ENCODE data around the gene OLAH.

DNA sequence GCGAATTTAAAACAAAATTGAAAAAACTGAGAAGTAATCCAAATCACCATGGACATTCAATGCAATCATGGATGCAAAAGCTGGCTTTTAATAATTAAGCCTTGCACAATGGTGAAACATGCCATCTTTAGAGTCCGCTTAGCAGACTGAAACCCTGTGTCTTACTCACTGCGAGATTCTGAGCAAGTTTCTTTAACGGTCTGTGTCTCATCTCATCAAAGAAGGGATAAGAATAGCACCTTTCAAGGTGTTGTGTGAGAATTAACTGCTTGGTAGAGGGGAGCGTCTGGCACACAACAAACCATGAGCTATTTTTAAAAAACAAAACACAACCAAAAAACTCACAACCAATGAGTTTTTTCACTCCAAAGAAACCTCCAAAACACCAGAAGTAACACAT lies 23.4 kb downstream of the OLAH start:
- no peak for TF ChIP-seq CTCF (IDR thresholded peaks at IDR 0.05; ENCODE audit: poor library complexity)
- TF ChIP-seq EZH2 (IDR thresholded peaks at IDR 0.05; ENCODE audit: borderline replicate concordance) = no peak
